CD4-positive, alpha-beta T cell treated with Interleukin-2 at 100 ng/mL for 4 hours (primary cell): Measurements from ENCODE around the gene CPVL.
A peak's percentile ranks its signal among the peaks of the same experiment; 100 is the strongest.

ENCODE experiments used
- DNase-seq: peaks from one replicate; pipeline ENCODE4 v3.0.0-alpha.2; 2020; ENCODE audit warnings: low spot score

Gene CPVL

GRCh38 chr7:29043576-29043975 is 102.8 kb downstream of the CPVL start:
- DNase-seq, result no peak

GRCh38 chr7:29042824-29043231 is 103.5 kb downstream of the CPVL start:
- DNase-seq, result no peak

GRCh38 chr7:29041991-29042390 is 104.3 kb downstream of the CPVL start:
- no peak for DNase-seq

- DNase-seq, result no peak
Observed at GRCh38 chr7:29040579-29040925, 105.8 kb downstream of the CPVL start.

- DNase-seq, result no peak
Observed at GRCh38 chr7:29039821-29040578, 106.3 kb downstream of the CPVL start.

GRCh38 chr7:29038463-29038862 is 107.9 kb downstream of the CPVL start:
- peak; percentile 3 for DNase-seq

- DNase-seq, result peak; percentile 33
Observed at GRCh38 chr7:29035044-29035740, 111.1 kb downstream of the CPVL start.

- no peak for DNase-seq
Observed at GRCh38 chr7:29033584-29033983, 112.8 kb downstream of the CPVL start.

GRCh38 chr7:29032146-29032545 is 114.2 kb downstream of the CPVL start:
- no peak for DNase-seq

GRCh38 chr7:29030781-29031275 is 115.5 kb downstream of the CPVL start:
- DNase-seq, result no peak

GRCh38 chr7:29022291-29022988 is 123.9 kb downstream of the CPVL start:
- no peak for DNase-seq

- DNase-seq, result no peak
Observed at GRCh38 chr7:29019896-29020295, 126.4 kb downstream of the CPVL start.

- DNase-seq, result no peak
Observed at GRCh38 chr7:29019387-29019786, 127.0 kb downstream of the CPVL start.

- no peak for DNase-seq
Observed at GRCh38 chr7:29017713-29018112, 128.6 kb downstream of the CPVL start.

GRCh38 chr7:29014725-29015124 is 131.6 kb downstream of the CPVL start:
- DNase-seq, result no peak

GRCh38 chr7:29013931-29014330 is 132.4 kb downstream of the CPVL start:
- DNase-seq, result no peak

GRCh38 chr7:29013082-29013695 is 133.1 kb downstream of the CPVL start:
- no peak for DNase-seq

- DNase-seq, result no peak
Observed at GRCh38 chr7:29009947-29010346, 136.4 kb downstream of the CPVL start.

GRCh38 chr7:29008590-29008989 is 137.7 kb downstream of the CPVL start:
- no peak for DNase-seq

- DNase-seq, result no peak
Observed at GRCh38 chr7:29007127-29007526, 139.2 kb downstream of the CPVL start.

- DNase-seq, result no peak
Observed at GRCh38 chr7:29005829-29006228, 140.5 kb downstream of the CPVL start.

- DNase-seq, result no peak
Observed at GRCh38 chr7:29005406-29005805, 140.9 kb downstream of the CPVL start.

GRCh38 chr7:29003703-29004102 is 142.6 kb downstream of the CPVL start:
- no peak for DNase-seq
